ENCODE results near the gene AGPAT4. TPM values are rescaled to one million over a fixed set of nuclear protein-coding genes. Genes with fewer than 3 reads are reported as not detected.

AGPAT4 gene
- total and polyA plus RNA-seq, 2 donors (not counting 3 experiments of a cell fraction or from before 2014, with no cell fraction given) = 10.2 to 15.2 TPM

GRCh38 chr6:161305860-161306259 lies 32.0 kb upstream of the AGPAT4 start:
- H3K4me3 ChIP-seq (replicated peaks in 1 of 3; ENCODE audit: insufficient read depth in 1 of 3, low read depth in 1 of 3, low read length in 3 of 3) = no peak overlapping the region
- no peaks in the 10 kb centered on the region for H3K79me2 ChIP-seq (ENCODE audit: control insufficient read depth, insufficient read depth, low read length)
- DNase-seq (ENCODE audit: low read depth, low spot score) (no peak), FAIRE-seq (no peak)
- CTCF ChIA-PET = interaction anchor here (1.0 kb wide), 1 partner anchor 65 kb away, joined by 3 read pairs; no protein-coding TSS in a partner anchor
- dilution Hi-C loops (cut with MboI; ENCODE audit: extremely low pct_ligation_motif_present, low sequenced_read_pairs) = no loop called here
- no peak overlapping the region for H3K27ac ChIP-seq (ENCODE audit: insufficient read depth, low read depth, low read length)
- no TSS peak for BruUV-seq (replicated peaks)
- H3K4me2 ChIP-seq (ENCODE audit: insufficient read depth, low read length) = no peak overlapping the region
- no peaks in the 10 kb centered on the region for H3K27me3 ChIP-seq (ENCODE audit: control insufficient read depth in 2 of 2, insufficient read depth in 2 of 2, low read length in 2 of 2)
- no peaks in the 10 kb centered on the region for H4K20me1 ChIP-seq (replicated peaks; ENCODE audit: control insufficient read depth, extremely low read depth, insufficient read depth, low read length)
- no peak overlapping the region for H2AFZ ChIP-seq (ENCODE audit: low read depth, low read length)
- no peak overlapping the region for H3K9ac ChIP-seq (replicated peaks; ENCODE audit: extremely low read depth, insufficient read depth, low read length)
- POLR2A ChIA-PET = no interaction called here
- intact Hi-C loops (cut with micrococcal nuclease) = no loop called here
- no peaks in the 10 kb centered on the region for H3K9me1 ChIP-seq (replicated peaks; ENCODE audit: control insufficient read depth, extremely low read depth, insufficient read depth, low read length)
- H3K36me3 ChIP-seq (ENCODE audit: control insufficient read depth in 2 of 2, extremely low read depth in 1 of 2, insufficient read depth in 2 of 2, low read length in 2 of 2) = no peaks in the 10 kb centered on the region
- no peaks in the 10 kb centered on the region for H3K4me1 ChIP-seq (ENCODE audit: control insufficient read depth, extremely low read depth, insufficient read depth, low read length)
- no peaks in the 10 kb centered on the region for H3K9me3 ChIP-seq (replicated peaks; ENCODE audit: control insufficient read depth, insufficient read depth, low read length)
- TF ChIP-seq POLR2AphosphoS5 (IDR thresholded peaks at IDR 0.05; ENCODE audit: insufficient read depth, low read depth, low read length) (no peak), FOS (IDR thresholded peaks at IDR 0.05; ENCODE audit: borderline replicate concordance, insufficient read depth, low read length) (no peak)
- TF ChIP-seq, protein P1, sequence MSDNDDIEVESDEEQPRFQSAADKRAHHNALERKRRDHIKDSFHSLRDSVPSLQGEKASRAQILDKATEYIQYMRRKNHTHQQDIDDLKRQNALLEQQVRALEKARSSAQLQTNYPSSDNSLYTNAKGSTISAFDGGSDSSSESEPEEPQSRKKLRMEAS (IDR thresholded peaks at IDR 0.05; ENCODE audit: insufficient read depth, insufficient read length) = no peak

DNA sequence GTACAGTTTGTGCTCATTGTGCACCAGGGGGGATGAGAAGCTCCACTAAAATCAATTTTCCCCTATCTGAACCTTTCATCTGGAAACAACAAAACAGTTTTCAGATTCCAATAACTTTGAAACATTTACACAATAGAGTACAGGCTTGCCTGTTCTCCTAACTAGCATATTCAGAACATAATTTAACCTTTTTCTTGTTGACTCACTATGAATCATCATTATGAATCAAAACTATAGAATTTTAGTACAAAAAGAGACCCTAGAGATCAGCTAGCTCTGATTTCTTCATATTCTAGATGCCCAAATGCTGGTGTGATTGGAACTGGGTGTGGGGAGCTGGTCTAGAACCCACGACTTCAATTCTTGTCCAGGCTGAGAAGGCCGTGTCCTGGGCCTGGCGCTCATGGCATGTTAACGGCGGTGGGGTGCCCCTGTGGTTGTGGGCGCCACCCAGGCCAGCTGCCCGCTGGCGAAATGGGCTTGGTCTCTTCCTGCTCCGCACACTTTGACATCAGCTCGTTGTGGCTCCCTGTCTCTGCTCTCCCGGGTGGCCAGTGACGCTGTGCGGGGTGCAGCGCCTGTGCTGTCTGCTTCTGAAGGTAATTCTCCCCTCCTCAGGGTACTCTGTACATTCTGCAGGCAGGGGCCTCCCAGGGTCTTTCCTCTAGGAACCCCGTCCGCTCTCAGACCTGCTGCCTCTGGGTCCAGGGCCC lies 29.9 kb upstream of the AGPAT4 start:
- Histone ChIP-seq H3K9me3 (replicated peaks; ENCODE audit: control insufficient read depth, insufficient read depth, low read length) (no peaks in the 10 kb centered on the region), H3K9me1 (replicated peaks; ENCODE audit: control insufficient read depth, extremely low read depth, insufficient read depth, low read length) (no peaks in the 10 kb centered on the region), H3K27me3 (ENCODE audit: control insufficient read depth in 2 of 2, insufficient read depth in 2 of 2, low read length in 2 of 2) (no peaks in the 10 kb centered on the region), H3K4me1 (ENCODE audit: control insufficient read depth, extremely low read depth, insufficient read depth, low read length) (no peaks in the 10 kb centered on the region), H3K79me2 (ENCODE audit: control insufficient read depth, insufficient read depth, low read length) (no peaks in the 10 kb centered on the region), H3K36me3 (ENCODE audit: control insufficient read depth in 2 of 2, extremely low read depth in 1 of 2, insufficient read depth in 2 of 2, low read length in 2 of 2) (no peaks in the 10 kb centered on the region), H3K4me3 (replicated peaks in 1 of 3; ENCODE audit: insufficient read depth in 1 of 3, low read depth in 1 of 3, low read length in 3 of 3) (no peak overlapping the region), H3K9ac (replicated peaks; ENCODE audit: extremely low read depth, insufficient read depth, low read length) (no peak overlapping the region), H3K4me2 (ENCODE audit: insufficient read depth, low read length) (no peak overlapping the region), H2AFZ (ENCODE audit: low read depth, low read length) (no peak overlapping the region), H3K27ac (ENCODE audit: insufficient read depth, low read depth, low read length) (no peak overlapping the region), H4K20me1 (replicated peaks; ENCODE audit: control insufficient read depth, extremely low read depth, insufficient read depth, low read length) (no peaks in the 10 kb centered on the region)
- dilution Hi-C loops (cut with MboI; ENCODE audit: extremely low pct_ligation_motif_present, low sequenced_read_pairs) = no loop called here
- DNase-seq (ENCODE audit: low read depth, low spot score) (no peak), FAIRE-seq (no peak)
- POLR2A ChIA-PET = no interaction called here
- intact Hi-C loops (cut with micrococcal nuclease) = no loop called here
- BruUV-seq (replicated peaks) = no TSS peak
- CTCF ChIA-PET = no interaction called here
- no peak for TF ChIP-seq POLR2A (IDR thresholded peaks at IDR 0.05; ENCODE audit: low read depth, low read length)
- TF ChIP-seq MYC (IDR thresholded peaks at IDR 0.05; ENCODE audit: low read depth, low read length) = no peak
- peak; percentile 36 for TF ChIP-seq FOS (IDR thresholded peaks at IDR 0.05; ENCODE audit: borderline replicate concordance, insufficient read depth, low read length)
- TF ChIP-seq EZH2 (IDR thresholded peaks at IDR 0.05; ENCODE audit: borderline replicate concordance, low read depth, low read length, severe bottlenecking) = no peak
- TF ChIP-seq POLR2AphosphoS5 (IDR thresholded peaks at IDR 0.05; ENCODE audit: insufficient read depth, low read depth, low read length) = no peak
